DMS 273 treated with DMSO at 0.1 percent for 48 hours (cell line): Measurements from ENCODE around the gene SLC38A1.

Source experiments
- DNase-seq: peaks from one replicate; lab custom pipeline; 2025; lab: John Stamatoyannopoulos, UW

Gene SLC38A1

GRCh38 chr12:46230983-46231382, 37.9 kb downstream of the SLC38A1 start:
- DNase-seq: no peak

GRCh38 chr12:46230306-46230705, 38.5 kb downstream of the SLC38A1 start:
- no peak for DNase-seq

- no peak for DNase-seq
Observed at GRCh38 chr12:46227616-46228015, 41.2 kb downstream of the SLC38A1 start.

- DNase-seq: no peak
Observed at GRCh38 chr12:46224386-46224785, 44.5 kb downstream of the SLC38A1 start.

- DNase-seq: no peak
Observed at GRCh38 chr12:46223047-46223446, 45.8 kb downstream of the SLC38A1 start.

GRCh38 chr12:46222636-46223035, 46.2 kb downstream of the SLC38A1 start:
- DNase-seq: no peak

- DNase-seq: no peak
Observed at GRCh38 chr12:46221255-46222128, 47.4 kb downstream of the SLC38A1 start.

GRCh38 chr12:46219877-46220655, 48.8 kb downstream of the SLC38A1 start:
- DNase-seq: no peak

- DNase-seq: no peak
Observed at GRCh38 chr12:46219132-46219876, 49.5 kb downstream of the SLC38A1 start.

GRCh38 chr12:46218322-46219095, 50.3 kb downstream of the SLC38A1 start:
- no peak for DNase-seq

- DNase-seq: no peak
Observed at GRCh38 chr12:46217541-46218321, 51.1 kb downstream of the SLC38A1 start.

- no peak for DNase-seq
Observed at GRCh38 chr12:46214668-46215436, 54.0 kb downstream of the SLC38A1 start.

- no peak for DNase-seq
Observed at GRCh38 chr12:46212108-46212982, 56.5 kb downstream of the SLC38A1 start.

GRCh38 chr12:46210873-46211439, 57.9 kb downstream of the SLC38A1 start:
- no peak for DNase-seq

GRCh38 chr12:46209914-46210872, 58.6 kb downstream of the SLC38A1 start:
- DNase-seq: no peak

- DNase-seq: no peak
Observed at GRCh38 chr12:46209170-46209569, 59.7 kb downstream of the SLC38A1 start.

- no peak for DNase-seq
Observed at GRCh38 chr12:46208370-46208769, 60.5 kb downstream of the SLC38A1 start.

GRCh38 chr12:46207644-46208043, 61.2 kb downstream of the SLC38A1 start:
- DNase-seq: no peak
